HepG2 (cell line): ENCODE measurements around the gene P2RX2. TPM values are rescaled to one million over a fixed set of nuclear protein-coding genes. Genes with fewer than 3 reads are reported as not detected.

Experiments
- HOXA7 ChIP-seq: sonication (generic); formaldehyde crosslinking; IDR thresholded peaks from 2 replicates; pipeline ENCODE4 v1.8.1; 2022; ENCODE audit warnings: mild to moderate bottlenecking, missing genetic modification reagents, moderate library complexity
- IKZF1 ChIP-seq: fragments of 450-650 bp; IDR thresholded peaks from 2 replicates; pipeline ENCODE4 v1.7.1; 2016
- ISX ChIP-seq: sonication (generic); formaldehyde crosslinking; conservative IDR thresholded peaks from 2 replicates; pipeline ENCODE4 v1.5.0; 2020; ENCODE audit warnings: missing genetic modification reagents
- KDM5A ChIP-seq: fragments of 200-600 bp; sonication (generic); IDR thresholded peaks from 2 replicates; pipeline ENCODE4 v1.7.0; 2018; ENCODE audit warnings: antibody characterized with exemption, mild to moderate bottlenecking, low read length, borderline replicate concordance
- MAFK ChIP-seq, 2 experiments: IDR thresholded peaks in 1 of 2; conservative IDR thresholded peaks in 1 of 2; 2 replicates each; pipeline ENCODE4 v1.6.1; 2011; ENCODE audit warnings: improper control_type of control experiment in 2 of 2, low read length in 2 of 2
- MEF2D ChIP-seq: sonication (generic); formaldehyde crosslinking; IDR thresholded peaks from 2 replicates; pipeline ENCODE4 v1.5.1; 2020; ENCODE audit warnings: mild to moderate bottlenecking, missing genetic modification reagents
- NFIB ChIP-seq: sonication (generic); formaldehyde crosslinking; IDR thresholded peaks from 2 replicates; pipeline ENCODE4 v1.9.0; 2021; ENCODE audit warnings: missing genetic modification reagents, mild to moderate bottlenecking, borderline replicate concordance
- NR2F6 ChIP-seq, 2 experiments: IDR thresholded peaks; 2 replicates each; pipeline ENCODE4 v1.6.1; 2016; ENCODE audit warnings: antibody characterized with exemption in 1 of 2, mild to moderate bottlenecking in 1 of 2
- TBX2 ChIP-seq: sonication (generic); formaldehyde crosslinking; IDR thresholded peaks from 2 replicates; pipeline ENCODE4 v1.5.0; 2020; ENCODE audit warnings: missing genetic modification reagents, mild to moderate bottlenecking, borderline replicate concordance
- ZNF225 ChIP-seq: sonication (generic); formaldehyde crosslinking; IDR thresholded peaks from 2 replicates; pipeline ENCODE4 v1.4.0; 2020; ENCODE audit warnings: mild to moderate bottlenecking, missing genetic modification reagents
- ZNF354B ChIP-seq: sonication (generic); formaldehyde crosslinking; IDR thresholded peaks from 2 replicates; pipeline ENCODE4 v1.8.0; 2022; ENCODE audit warnings: mild to moderate bottlenecking, missing genetic modification reagents
- ZNF619 ChIP-seq: sonication (generic); formaldehyde crosslinking; IDR thresholded peaks from 2 replicates; pipeline ENCODE4 v1.4.0; 2020; ENCODE audit warnings: mild to moderate bottlenecking, missing genetic modification reagents
- ZNF788 ChIP-seq: sonication (generic); formaldehyde crosslinking; IDR thresholded peaks from 2 replicates; pipeline ENCODE4 v1.5.0; 2020; ENCODE audit warnings: mild to moderate bottlenecking, missing genetic modification reagents, borderline replicate concordance
- ZNF792 ChIP-seq: IDR thresholded peaks from 2 replicates; pipeline ENCODE4 v1.6.1; 2016
- polyA plus RNA-seq, 8 experiments: library from polyadenylated mRNA; depleted of rRNA in 3 of 8; stranded (reverse) in 7 of 8; unstranded in 1 of 8; fragments of >200 nt; fragmentation: Illumina TruSeq in 4 of 8; extraction: Trizol in 4 of 8; gene quantifications; 2 replicates each; pipeline versions ENCODE4 v1.2.1 to v1.2.3, GENCODE V29; 2011 to 2016; ENCODE audit warnings: low read depth in 4 of 8, missing spikeins in 1 of 8, mixed read lengths in 1 of 8; ENCODE audit not compliant: insufficient read depth in 1 of 8
- total RNA-seq, 5 experiments: library from RNA; depleted of rRNA; stranded (reverse); fragments of >200 nt; fragmentation: Illumina TruSeq; extraction: Trizol; gene quantifications; 2 replicates each; pipeline ENCODE4 v1.2.3, GENCODE V29; 2016; ENCODE audit warnings: low read depth in 1 of 5
- TF ChIP-seq, protein P1 (sequence below): sonication (generic); formaldehyde crosslinking; IDR thresholded peaks from 2 replicates; pipeline ENCODE4 v1.4.0; 2020; ENCODE audit warnings: missing genetic modification reagents
- TF ChIP-seq, protein P2 (sequence below): sonication (generic); formaldehyde crosslinking; IDR thresholded peaks from 2 replicates; pipeline ENCODE4 v1.4.0; 2020; ENCODE audit warnings: missing genetic modification reagents, borderline replicate concordance
- TF ChIP-seq, protein P3 (sequence below): sonication (generic); formaldehyde crosslinking; conservative IDR thresholded peaks from 2 replicates; pipeline ENCODE4 v1.4.0; 2020; ENCODE audit warnings: missing genetic modification reagents

P2RX2 gene
- total and polyA plus RNA-seq, 2 of the 13 experiments (the other 11 are each of a cell fraction or from before 2014, with no cell fraction given), result not detected

DNA sequence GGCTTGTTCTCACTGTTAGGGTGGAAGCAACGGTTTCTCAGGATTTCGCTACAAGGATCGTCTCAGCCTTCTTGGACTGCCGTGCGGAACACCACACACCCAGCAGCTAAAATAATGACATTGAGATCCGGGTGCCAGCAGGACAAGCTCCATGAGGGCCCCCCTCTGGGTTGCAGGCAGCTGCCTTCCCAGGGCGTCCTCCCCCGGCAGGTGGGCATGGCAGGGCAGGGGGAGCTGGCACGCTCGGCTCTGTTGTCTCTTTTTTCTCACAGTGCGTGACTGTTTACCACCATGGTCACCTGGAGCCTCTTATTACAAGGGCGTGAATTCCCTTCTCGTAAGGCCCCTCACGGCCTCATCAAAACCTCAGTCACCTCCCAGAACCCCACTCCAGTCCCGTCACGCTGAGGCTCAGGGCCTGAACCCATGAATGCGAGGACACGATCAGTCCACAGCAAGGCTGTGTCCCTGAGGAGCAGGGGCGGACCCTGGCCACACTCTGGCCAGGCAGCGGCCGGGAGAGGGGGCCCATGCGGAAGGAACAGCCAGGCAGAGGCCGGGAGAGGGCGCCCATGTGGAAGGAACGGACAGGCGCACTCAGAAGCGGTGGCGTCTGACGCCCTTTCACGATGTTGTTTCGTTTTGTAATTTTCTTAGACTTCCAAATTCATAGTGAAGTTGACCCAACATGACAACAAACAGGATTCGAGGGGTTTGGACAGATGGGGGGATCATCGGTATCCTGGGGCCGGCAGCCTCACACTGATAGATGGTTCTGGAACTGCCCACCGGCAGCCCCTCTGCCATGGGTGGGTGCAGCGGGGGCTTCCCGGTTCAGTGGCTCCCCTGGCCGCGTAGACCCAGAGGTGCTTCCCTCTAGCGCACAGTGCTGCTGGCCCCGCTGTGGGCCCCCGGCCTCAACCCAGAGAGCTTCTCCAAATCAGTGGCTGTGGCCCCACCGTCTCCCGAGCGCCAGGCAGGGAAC, 18.2 kb upstream of the P2RX2 start (continued):
- TF ChIP-seq, protein P1, sequence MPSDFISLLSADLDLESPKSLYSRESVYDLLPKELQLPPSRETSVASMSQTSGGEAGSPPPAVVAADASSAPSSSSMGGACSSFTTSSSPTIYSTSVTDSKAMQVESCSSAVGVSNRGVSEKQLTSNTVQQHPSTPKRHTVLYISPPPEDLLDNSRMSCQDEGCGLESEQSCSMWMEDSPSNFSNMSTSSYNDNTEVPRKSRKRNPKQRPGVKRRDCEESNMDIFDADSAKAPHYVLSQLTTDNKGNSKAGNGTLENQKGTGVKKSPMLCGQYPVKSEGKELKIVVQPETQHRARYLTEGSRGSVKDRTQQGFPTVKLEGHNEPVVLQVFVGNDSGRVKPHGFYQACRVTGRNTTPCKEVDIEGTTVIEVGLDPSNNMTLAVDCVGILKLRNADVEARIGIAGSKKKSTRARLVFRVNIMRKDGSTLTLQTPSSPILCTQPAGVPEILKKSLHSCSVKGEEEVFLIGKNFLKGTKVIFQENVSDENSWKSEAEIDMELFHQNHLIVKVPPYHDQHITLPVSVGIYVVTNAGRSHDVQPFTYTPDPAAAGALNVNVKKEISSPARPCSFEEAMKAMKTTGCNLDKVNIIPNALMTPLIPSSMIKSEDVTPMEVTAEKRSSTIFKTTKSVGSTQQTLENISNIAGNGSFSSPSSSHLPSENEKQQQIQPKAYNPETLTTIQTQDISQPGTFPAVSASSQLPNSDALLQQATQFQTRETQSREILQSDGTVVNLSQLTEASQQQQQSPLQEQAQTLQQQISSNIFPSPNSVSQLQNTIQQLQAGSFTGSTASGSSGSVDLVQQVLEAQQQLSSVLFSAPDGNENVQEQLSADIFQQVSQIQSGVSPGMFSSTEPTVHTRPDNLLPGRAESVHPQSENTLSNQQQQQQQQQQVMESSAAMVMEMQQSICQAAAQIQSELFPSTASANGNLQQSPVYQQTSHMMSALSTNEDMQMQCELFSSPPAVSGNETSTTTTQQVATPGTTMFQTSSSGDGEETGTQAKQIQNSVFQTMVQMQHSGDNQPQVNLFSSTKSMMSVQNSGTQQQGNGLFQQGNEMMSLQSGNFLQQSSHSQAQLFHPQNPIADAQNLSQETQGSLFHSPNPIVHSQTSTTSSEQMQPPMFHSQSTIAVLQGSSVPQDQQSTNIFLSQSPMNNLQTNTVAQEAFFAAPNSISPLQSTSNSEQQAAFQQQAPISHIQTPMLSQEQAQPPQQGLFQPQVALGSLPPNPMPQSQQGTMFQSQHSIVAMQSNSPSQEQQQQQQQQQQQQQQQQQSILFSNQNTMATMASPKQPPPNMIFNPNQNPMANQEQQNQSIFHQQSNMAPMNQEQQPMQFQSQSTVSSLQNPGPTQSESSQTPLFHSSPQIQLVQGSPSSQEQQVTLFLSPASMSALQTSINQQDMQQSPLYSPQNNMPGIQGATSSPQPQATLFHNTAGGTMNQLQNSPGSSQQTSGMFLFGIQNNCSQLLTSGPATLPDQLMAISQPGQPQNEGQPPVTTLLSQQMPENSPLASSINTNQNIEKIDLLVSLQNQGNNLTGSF, result no peak
- TF ChIP-seq HOXA7 (CRISPR knock-in tag) (no peak), ISX (CRISPR knock-in tag) (no peak), KDM5A (no peak), ZNF225 (no peak; the same call in 1 of the 2 replicates), NR2F6 (IDR thresholded peaks at IDR 0.05) (no peak), NR2F6 (CRISPR knock-in tag; IDR thresholded peaks at IDR 0.05) (peak; percentile 49; the same call in 1 of the 2 replicates), ZNF619 (no peak), ZNF792 (CRISPR knock-in tag) (0 out of 2 replicates have a peak, but pooled peaks have one; percentile 48), MEF2D (CRISPR knock-in tag) (0 out of 2 replicates have a peak, but pooled peaks have one; percentile 54), ZNF788 (peak; percentile 39; the same call in 1 of the 2 replicates), IKZF1 (no peak), NFIB (no peak), MAFK (conservative IDR thresholded peaks at IDR 0.05 in 1 of 2, IDR thresholded peaks at IDR 0.05 in 1 of 2; ENCODE audit: low read length in 2 of 2) (no peak), ZNF354B (CRISPR knock-in tag) (peak; percentile 22; the same call in 1 of the 2 replicates), TBX2 (CRISPR knock-in tag) (peak; percentile 35; the same call in 1 of the 2 replicates)
- TF ChIP-seq, protein P2, sequence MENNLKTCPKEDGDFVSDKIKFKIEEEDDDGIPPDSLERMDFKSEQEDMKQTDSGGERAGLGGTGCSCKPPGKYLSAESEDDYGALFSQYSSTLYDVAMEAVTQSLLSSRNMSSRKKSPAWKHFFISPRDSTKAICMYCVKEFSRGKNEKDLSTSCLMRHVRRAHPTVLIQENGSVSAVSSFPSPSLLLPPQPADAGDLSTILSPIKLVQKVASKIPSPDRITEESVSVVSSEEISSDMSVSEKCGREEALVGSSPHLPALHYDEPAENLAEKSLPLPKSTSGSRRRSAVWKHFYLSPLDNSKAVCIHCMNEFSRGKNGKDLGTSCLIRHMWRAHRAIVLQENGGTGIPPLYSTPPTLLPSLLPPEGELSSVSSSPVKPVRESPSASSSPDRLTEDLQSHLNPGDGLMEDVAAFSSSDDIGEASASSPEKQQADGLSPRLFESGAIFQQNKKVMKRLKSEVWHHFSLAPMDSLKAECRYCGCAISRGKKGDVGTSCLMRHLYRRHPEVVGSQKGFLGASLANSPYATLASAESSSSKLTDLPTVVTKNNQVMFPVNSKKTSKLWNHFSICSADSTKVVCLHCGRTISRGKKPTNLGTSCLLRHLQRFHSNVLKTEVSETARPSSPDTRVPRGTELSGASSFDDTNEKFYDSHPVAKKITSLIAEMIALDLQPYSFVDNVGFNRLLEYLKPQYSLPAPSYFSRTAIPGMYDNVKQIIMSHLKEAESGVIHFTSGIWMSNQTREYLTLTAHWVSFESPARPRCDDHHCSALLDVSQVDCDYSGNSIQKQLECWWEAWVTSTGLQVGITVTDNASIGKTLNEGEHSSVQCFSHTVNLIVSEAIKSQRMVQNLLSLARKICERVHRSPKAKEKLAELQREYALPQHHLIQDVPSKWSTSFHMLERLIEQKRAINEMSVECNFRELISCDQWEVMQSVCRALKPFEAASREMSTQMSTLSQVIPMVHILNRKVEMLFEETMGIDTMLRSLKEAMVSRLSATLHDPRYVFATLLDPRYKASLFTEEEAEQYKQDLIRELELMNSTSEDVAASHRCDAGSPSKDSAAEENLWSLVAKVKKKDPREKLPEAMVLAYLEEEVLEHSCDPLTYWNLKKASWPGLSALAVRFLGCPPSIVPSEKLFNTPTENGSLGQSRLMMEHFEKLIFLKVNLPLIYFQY, result peak; percentile 37; the same call in 1 of the 2 replicates
- TF ChIP-seq, protein P3, sequence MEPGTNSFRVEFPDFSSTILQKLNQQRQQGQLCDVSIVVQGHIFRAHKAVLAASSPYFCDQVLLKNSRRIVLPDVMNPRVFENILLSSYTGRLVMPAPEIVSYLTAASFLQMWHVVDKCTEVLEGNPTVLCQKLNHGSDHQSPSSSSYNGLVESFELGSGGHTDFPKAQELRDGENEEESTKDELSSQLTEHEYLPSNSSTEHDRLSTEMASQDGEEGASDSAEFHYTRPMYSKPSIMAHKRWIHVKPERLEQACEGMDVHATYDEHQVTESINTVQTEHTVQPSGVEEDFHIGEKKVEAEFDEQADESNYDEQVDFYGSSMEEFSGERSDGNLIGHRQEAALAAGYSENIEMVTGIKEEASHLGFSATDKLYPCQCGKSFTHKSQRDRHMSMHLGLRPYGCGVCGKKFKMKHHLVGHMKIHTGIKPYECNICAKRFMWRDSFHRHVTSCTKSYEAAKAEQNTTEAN (CRISPR knock-in tag), result no peak
